GM19351 (cell line): ENCODE measurements around the gene ANO1.

Experiments
- ATAC-seq: cut with Tn5 transposase; IDR thresholded peaks from one replicate; pipeline ENCODE4 v1.9.1; 2021; ENCODE audit warnings: mild to moderate bottlenecking, moderate library complexity; ENCODE audit not compliant: unreplicated experiment

ANO1 gene

GRCh38 chr11:70072461-70072860, 5.7 kb upstream of the ANO1 start:
- no peak for ATAC-seq

GRCh38 chr11:70072861-70073755, 5.0 kb upstream of the ANO1 start:
- ATAC-seq = no peak

GRCh38 chr11:70073871-70074371, 4.2 kb upstream of the ANO1 start:
- ATAC-seq = peak; percentile 73

DNA sequence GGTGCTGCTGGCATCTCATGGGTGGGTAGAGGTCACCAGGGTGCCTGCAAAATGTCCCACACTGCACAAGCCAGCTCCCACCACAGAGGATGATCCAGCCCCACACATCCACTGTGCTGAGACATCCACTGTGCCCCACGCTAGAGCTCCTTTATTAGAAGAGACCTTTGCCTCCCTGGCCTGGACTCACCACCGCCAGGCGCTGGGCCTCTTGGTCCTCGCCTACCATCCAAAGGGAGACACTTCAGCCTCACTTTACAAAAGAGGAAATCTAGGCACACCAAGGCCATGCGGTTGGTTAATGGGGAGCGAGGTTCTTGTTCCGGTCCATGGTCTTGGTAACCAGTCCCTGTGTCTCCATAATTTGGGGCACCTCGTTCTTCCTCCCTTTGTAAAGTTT, 3.4 kb upstream of the ANO1 start:
- no peak for ATAC-seq

DNA sequence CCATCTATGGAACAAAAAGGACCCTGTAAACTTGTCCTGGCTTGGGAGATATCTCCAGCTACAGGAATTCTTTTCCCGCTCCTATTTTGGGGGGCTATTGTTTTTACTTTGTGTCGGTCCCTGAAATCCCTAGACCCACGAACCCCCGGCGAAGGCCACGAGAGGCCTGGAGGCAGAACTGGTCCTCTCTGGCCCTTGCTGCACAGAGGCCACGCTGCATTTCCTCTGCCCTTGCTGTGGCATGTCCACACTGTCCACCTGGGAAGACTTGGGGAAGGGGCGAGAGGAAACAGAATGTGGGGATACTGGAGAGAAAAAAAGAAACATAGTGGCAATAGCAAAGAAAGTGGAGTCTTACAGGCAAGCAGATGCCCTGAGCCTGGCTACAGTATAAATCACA, 2.3 kb upstream of the ANO1 start:
- no peak for ATAC-seq

GRCh38 chr11:70076461-70076931, 1.6 kb upstream of the ANO1 start:
- no peak for ATAC-seq

DNA sequence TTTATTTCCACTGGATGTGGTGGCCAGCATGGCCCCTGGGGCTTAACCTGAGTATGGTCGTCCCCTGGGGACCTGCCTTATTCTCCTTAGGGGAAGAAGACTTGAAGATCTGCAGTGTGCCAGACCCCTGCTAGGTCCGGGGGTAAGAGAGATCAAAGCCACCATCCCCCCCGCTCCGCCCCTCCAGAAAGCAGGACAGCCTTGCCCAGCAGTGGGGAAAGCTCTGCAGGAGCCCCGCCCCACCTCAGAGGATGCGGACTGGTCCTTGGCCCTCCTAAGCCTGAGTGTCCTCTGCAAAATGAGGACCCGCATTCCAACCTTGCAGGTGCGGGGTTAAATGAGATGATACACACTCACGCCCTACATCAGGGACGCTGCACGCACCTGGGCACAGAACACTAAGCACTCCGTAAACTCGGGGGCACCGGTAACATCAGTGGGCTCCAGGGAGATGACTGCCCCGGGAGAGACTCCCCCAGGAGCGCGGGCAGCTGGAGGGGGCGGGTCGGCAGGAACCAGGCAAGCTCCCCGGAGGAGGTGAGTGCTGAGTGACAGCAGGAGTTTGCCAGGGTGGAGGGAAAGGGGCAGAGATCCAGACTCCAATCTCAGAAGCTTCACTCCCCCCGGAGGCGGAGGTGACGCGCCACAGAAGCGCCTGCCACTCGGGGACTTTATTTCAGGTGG, 564 bp upstream of the ANO1 start:
- no peak for ATAC-seq

- ATAC-seq = no peak
These were observed 882 bp downstream of the ANO1 start for GRCh38 chr11:70078781-70079616.

DNA sequence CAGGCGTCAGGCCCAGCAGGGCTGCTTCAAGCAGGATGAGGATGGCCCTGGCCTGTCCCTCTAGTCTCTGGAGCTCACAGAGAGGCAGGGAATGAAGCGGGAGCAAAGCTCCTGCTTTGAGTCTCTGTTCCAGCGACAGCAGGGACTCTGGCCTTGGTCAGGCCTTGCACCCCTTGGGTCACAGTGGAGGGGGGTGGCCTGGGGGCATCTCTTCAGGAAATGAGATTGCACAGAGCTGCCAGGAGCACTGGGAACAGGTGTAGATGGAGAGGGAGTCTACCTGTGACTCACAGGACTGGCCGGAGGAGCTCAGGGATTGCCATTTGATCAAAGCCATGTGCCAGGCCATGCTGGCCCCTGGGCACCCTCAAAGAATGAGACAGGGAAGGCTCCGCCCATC, 1.6 kb downstream of the ANO1 start:
- no peak for ATAC-seq

- no peak for ATAC-seq
These were observed 2.6 kb downstream of the ANO1 start for GRCh38 chr11:70080763-70081162.

- no peak for ATAC-seq
These were observed 4.7 kb downstream of the ANO1 start for GRCh38 chr11:70082829-70083228.

- ATAC-seq = no peak
These were observed 6.2 kb downstream of the ANO1 start for GRCh38 chr11:70084046-70084984.

DNA sequence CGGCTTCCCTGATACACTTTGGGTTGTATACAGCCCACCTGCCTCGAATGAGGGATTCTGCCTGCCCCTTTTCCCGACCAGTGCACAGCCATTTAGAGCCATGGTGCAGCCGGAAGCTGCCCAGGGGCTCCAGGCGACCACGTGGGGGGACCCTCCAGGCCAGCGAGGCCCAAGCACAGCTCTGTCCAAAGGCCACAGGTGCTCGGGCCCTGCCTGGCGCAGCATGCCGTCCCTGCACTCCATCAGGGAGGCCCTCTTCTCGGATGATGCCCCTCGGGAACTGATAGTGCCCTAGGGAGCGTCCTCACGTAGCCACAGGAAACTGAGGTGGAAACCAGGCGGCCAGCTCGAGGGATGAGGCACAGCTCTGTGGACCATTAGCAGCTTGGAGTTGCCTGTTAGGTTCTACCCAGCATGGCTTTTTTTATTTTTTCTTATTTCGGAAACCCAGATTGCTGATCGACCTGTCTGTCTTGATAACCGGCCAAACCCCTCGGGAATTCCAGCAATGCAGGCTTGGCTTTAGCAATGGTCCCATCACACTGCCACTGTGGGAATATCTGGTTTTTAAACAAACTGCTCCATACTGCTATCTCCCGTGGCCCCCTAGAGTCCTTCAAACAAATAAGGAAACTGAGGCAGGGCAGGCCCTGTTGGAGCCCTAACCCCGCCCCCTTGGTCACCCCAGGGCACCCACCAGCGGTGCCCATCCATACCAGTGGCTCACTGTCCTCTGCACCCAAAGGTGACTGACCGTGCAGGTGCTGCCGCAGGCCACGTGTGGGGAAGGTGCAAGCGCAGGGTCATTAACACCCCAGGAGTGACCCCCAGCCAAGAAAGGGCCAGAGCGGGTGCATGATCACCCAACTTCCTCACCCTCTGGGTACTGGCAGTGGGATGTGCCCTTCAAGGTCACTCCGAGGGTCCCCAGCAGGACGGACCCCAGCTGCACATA, 8.0 kb downstream of the ANO1 start:
- no peak for ATAC-seq

GRCh38 chr11:70087446-70088167, 9.5 kb downstream of the ANO1 start:
- no peak for ATAC-seq

GRCh38 chr11:70088735-70089250, 10.7 kb downstream of the ANO1 start:
- no peak for ATAC-seq

- ATAC-seq = no peak
These were observed 11.5 kb downstream of the ANO1 start for GRCh38 chr11:70089631-70090030.

DNA sequence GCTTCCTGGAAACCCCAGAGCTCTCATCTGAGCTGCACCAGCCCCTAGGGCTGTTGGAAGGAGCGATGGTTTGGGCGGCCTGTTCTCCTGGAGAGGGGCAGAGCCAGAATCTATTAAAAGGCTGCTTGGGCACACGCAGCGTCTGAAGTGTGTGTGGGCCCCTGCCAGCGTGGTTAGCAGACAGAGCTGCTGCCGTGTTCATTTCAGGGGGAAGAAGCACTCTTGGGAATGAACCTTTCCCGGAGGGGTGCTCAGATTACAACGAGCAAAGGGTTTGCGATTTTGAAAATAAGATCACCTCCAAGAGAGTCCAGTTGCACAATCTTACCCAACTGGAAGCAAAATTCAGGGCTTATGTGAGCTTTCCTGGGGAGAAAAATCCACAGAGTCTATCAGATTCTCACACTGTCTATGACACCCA, 12.9 kb downstream of the ANO1 start:
- no peak for ATAC-seq

DNA sequence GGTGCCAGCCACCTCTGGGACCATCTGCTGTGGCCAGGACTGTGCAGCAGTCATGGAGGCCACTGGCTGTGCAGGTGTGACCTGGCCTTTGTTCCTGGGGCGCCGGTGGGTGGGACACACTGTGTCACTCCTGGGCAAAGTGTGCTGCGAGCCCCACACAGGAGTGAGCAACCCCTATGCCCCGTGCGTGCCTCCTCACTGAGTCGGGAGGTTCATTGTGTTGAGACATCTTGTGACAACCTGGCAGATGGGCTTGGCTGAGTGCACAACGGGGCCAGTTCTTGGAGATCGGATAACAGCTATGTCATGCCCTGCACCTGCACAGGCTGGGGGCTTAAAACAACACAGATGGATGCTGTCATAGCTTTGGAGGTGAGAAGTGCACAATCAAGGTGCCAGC, 13.5 kb downstream of the ANO1 start:
- ATAC-seq = no peak
